ENCODE data around the gene KIF12. TPM values are rescaled to one million over a fixed set of nuclear protein-coding genes. Genes with fewer than 3 reads are reported as not detected.

The KIF12 gene
- total and polyA plus RNA-seq, 2 donors (not counting 1 experiment from before 2014, with no cell fraction given), result not detected

DNA sequence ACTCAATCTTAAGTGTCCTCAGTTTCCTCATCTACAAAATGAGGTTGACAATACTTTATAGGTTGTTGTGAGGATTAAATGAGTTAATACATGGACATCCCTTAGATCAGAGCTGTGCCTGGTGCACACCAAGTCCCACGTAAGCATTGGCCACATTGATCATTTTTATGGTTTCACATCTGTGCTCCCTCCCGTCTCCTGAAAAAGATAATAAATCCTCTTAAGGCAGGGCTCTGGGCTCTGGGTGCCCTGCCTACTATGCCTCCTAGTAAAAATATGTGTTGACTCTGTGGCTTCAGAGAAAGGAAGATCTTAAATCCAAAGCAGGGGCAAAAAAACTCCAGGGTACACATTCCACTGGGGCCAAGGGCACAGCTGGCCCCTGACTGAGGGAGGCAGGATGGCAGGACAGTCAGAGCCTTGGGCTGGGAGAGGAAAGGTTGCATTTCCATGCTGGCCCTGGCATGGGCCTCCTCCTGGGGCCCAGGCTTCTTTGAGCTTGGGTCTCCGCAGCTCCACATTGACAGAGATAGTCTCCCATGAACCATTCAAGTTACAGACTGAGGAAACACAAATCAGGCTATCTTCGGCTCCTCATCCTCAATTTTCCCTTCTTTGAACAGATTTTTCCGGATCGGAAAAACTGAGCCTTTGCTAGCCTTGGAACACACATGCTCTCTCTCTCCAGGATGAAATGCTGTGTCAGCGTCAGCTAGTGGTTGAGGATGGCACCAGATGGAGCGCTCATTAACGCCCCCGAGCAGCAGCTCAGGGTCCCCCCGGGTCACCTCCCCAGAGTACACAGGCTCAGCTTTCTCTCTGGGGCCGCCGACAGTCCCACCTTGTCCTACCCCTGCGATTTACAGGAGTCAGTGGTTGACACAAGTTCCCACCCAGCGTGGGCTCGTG, 22.4 kb upstream of the KIF12 start:
- DNase-seq (no peak), ATAC-seq (ENCODE audit: low read depth) (no peak)
- no peak overlapping the region for H3K27ac ChIP-seq (ENCODE audit: low read length in 2 of 2)
- TF ChIP-seq EZH2 (IDR thresholded peaks at IDR 0.05; ENCODE audit: borderline replicate concordance, insufficient read depth, low read depth, low read length, poor library complexity, severe bottlenecking), result no peak
- TF ChIP-seq, protein P1, sequence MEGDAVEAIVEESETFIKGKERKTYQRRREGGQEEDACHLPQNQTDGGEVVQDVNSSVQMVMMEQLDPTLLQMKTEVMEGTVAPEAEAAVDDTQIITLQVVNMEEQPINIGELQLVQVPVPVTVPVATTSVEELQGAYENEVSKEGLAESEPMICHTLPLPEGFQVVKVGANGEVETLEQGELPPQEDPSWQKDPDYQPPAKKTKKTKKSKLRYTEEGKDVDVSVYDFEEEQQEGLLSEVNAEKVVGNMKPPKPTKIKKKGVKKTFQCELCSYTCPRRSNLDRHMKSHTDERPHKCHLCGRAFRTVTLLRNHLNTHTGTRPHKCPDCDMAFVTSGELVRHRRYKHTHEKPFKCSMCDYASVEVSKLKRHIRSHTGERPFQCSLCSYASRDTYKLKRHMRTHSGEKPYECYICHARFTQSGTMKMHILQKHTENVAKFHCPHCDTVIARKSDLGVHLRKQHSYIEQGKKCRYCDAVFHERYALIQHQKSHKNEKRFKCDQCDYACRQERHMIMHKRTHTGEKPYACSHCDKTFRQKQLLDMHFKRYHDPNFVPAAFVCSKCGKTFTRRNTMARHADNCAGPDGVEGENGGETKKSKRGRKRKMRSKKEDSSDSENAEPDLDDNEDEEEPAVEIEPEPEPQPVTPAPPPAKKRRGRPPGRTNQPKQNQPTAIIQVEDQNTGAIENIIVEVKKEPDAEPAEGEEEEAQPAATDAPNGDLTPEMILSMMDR (IDR thresholded peaks at IDR 0.05), result no peak
- no peak overlapping the region for H3K4me3 Mint-ChIP-seq
- intact Hi-C loops (cut with micrococcal nuclease), result no loop called here
- H3K27me3 ChIP-seq (replicated peaks in 1 of 4; ENCODE audit: control extremely low read depth in 1 of 4, control insufficient read depth in 3 of 4, insufficient read depth in 4 of 4, low read length in 3 of 4), result peaks cover 0 to 4% (median 0%) of the 10 kb centered on the region in 4 experiments
- H3K4me1 Mint-ChIP-seq, result no peaks in the 10 kb centered on the region
- ChIA-PET POLR2A (no interaction called here), CTCF (no interaction called here)
- peaks cover 26% of the 10 kb centered on the region for H3K27me3 Mint-ChIP-seq
- H3K4me3 ChIP-seq (ENCODE audit: control extremely low read depth in 1 of 5, extremely low read depth in 1 of 5, insufficient read depth in 1 of 5, low read depth in 2 of 5, low read length in 4 of 5), result no peak overlapping the region
- no peak overlapping the region for H3K27ac Mint-ChIP-seq
- no peaks in the 10 kb centered on the region for H4K20me1 ChIP-seq (ENCODE audit: control insufficient read depth, insufficient read depth, low read length, poor library complexity, severe bottlenecking)
- no peaks in the 10 kb centered on the region for H3K9me3 Mint-ChIP-seq (ENCODE audit: insufficient read depth)
- no peaks in the 10 kb centered on the region for H3K4me1 ChIP-seq (ENCODE audit: control insufficient read depth in 2 of 2, insufficient read depth in 2 of 2, low read length in 2 of 2)
- no peaks in the 10 kb centered on the region for H3K36me3 ChIP-seq (replicated peaks in 1 of 2; ENCODE audit: control extremely low read depth in 1 of 2, control insufficient read depth in 1 of 2, extremely low read depth in 1 of 2, insufficient read depth in 2 of 2, low read length in 1 of 2)
- WGBS (ENCODE audit: insufficient coverage), result 87% methylated on average over 13 of the region's 16 CpGs
- H2AFZ ChIP-seq (ENCODE audit: insufficient read depth, low read depth, low read length, poor library complexity, severe bottlenecking), result no peak overlapping the region
- H3K4me2 ChIP-seq (replicated peaks; ENCODE audit: low read depth, low read length, poor library complexity, severe bottlenecking), result no peak overlapping the region
- H3K79me2 ChIP-seq (ENCODE audit: control insufficient read depth, insufficient read depth, low read length), result no peaks in the 10 kb centered on the region
- no peak overlapping the region for H3K9ac ChIP-seq (ENCODE audit: low read length)
- peaks cover 0 to 1% (median 0%) of the 10 kb centered on the region in 3 donors for H3K9me3 ChIP-seq (ENCODE audit: control extremely low read depth in 1 of 3, control insufficient read depth in 2 of 3, insufficient read depth in 1 of 3, low read length in 2 of 3)
